HEK293 (cell line): ENCODE measurements around the gene RABGGTA.

Source experiments
- CTCF ChIA-PET: fragments of 350-600 bp; formaldehyde crosslinking; extraction: SDS; loops from one replicate; lab custom pipeline; 2021; ENCODE audit warnings: antibody characterized with exemption; lab: Yijun Ruan, JAX
- POLR2A ChIA-PET: fragments of 300-600 bp; formaldehyde crosslinking; extraction: SDS; loops from one replicate; lab custom pipeline; 2020; ENCODE audit warnings: antibody characterized with exemption, inconsistent platforms; lab: Yijun Ruan, JAX
- H3K27ac ChIP-seq: fragments of 200-500 bp; sonication (Bioruptor generic); 2 replicates; pipeline ENCODE4 v1.5.1; 2014; ENCODE audit warnings: low read depth, low read length, control low read depth, inconsistent platforms; ENCODE audit errors: extremely low read depth
- H3K36me3 ChIP-seq, 2 experiments: fragments of 200-500 bp in 1 of 2; sonication (Bioruptor generic) in 1 of 2; 1 replicate in 1 of 2; 2 replicates in 1 of 2; pipeline ENCODE4 v1.5.1; 2014 to 2017; ENCODE audit warnings: inconsistent platforms in 2 of 2, low read length in 2 of 2; ENCODE audit not compliant: control insufficient read depth in 2 of 2, insufficient read depth in 1 of 2
- H3K4me1 ChIP-seq: fragments of 200-500 bp; sonication (Bioruptor generic); 2 replicates; pipeline ENCODE4 v1.5.1; 2014; ENCODE audit warnings: mild to moderate bottlenecking, low read length, inconsistent platforms; ENCODE audit not compliant: control insufficient read depth, insufficient read depth
- H3K4me3 ChIP-seq: 2 replicates; pipeline ENCODE4 v1.5.1; 2011; ENCODE audit warnings: low read depth, mild to moderate bottlenecking, control low read depth, low read length, moderate library complexity
- H3K9me3 ChIP-seq: fragments of 200-500 bp; sonication (Bioruptor generic); 2 replicates; pipeline ENCODE4 v1.5.1; 2014; ENCODE audit warnings: low read depth, low read length, inconsistent platforms; ENCODE audit not compliant: control insufficient read depth, insufficient read depth
- CTCF ChIP-seq: fragments of 450-650 bp; formaldehyde crosslinking; IDR thresholded peaks from 2 replicates; pipeline ENCODE4 v1.5.1; 2016; ENCODE audit warnings: missing biosample characterization, missing genetic modification characterization
- GLI4 ChIP-seq: fragments of 450-650 bp; formaldehyde crosslinking; IDR thresholded peaks from 2 replicates; pipeline ENCODE4 v1.5.1; 2016; ENCODE audit warnings: missing biosample characterization, missing genetic modification characterization
- GLIS1 ChIP-seq: fragments of 450-650 bp; formaldehyde crosslinking; IDR thresholded peaks from 2 replicates; pipeline ENCODE4 v1.5.1; 2016; ENCODE audit warnings: missing biosample characterization, missing genetic modification characterization
- IKZF3 ChIP-seq: fragments of 450-650 bp; IDR thresholded peaks from 2 replicates; pipeline ENCODE4 v1.5.0; 2018; ENCODE audit warnings: missing biosample characterization, mild to moderate bottlenecking, missing genetic modification characterization, moderate library complexity
- INSM2 ChIP-seq: fragments of 450-650 bp; formaldehyde crosslinking; IDR thresholded peaks from 2 replicates; pipeline ENCODE4 v1.5.1; 2016; ENCODE audit warnings: missing biosample characterization, missing genetic modification characterization
- KLF1 ChIP-seq: fragments of 450-650 bp; formaldehyde crosslinking; IDR thresholded peaks from 2 replicates; pipeline ENCODE4 v1.5.1; 2016; ENCODE audit warnings: missing biosample characterization, missing genetic modification characterization
- KLF7 ChIP-seq: fragments of 450-650 bp; formaldehyde crosslinking; IDR thresholded peaks from 2 replicates; pipeline ENCODE4 v1.5.1; 2016; ENCODE audit warnings: missing biosample characterization, missing genetic modification characterization, borderline replicate concordance
- REPIN1 ChIP-seq: fragments of 450-650 bp; formaldehyde crosslinking; IDR thresholded peaks from 2 replicates; pipeline ENCODE4 v1.5.1; 2017; ENCODE audit warnings: missing biosample characterization, missing genetic modification characterization, low read depth
- SALL2 ChIP-seq: fragments of 450-650 bp; formaldehyde crosslinking; IDR thresholded peaks from 2 replicates; pipeline ENCODE4 v1.5.0; 2017; ENCODE audit warnings: missing biosample characterization, mild to moderate bottlenecking, missing genetic modification characterization, borderline replicate concordance
- ZBTB17 ChIP-seq: fragments of 450-650 bp; formaldehyde crosslinking; IDR thresholded peaks from 2 replicates; pipeline ENCODE4 v1.5.1; 2016; ENCODE audit warnings: missing biosample characterization, missing genetic modification characterization
- ZFP69B ChIP-seq: fragments of 450-650 bp; formaldehyde crosslinking; IDR thresholded peaks from 2 replicates; pipeline ENCODE4 v1.5.1; 2016; ENCODE audit warnings: missing biosample characterization, missing genetic modification characterization
- ZNF146 ChIP-seq: fragments of 450-650 bp; formaldehyde crosslinking; IDR thresholded peaks from 2 replicates; pipeline ENCODE4 v1.5.1; 2016; ENCODE audit warnings: missing biosample characterization, missing genetic modification characterization
- ZNF16 ChIP-seq: fragments of 450-650 bp; formaldehyde crosslinking; IDR thresholded peaks from 2 replicates; pipeline ENCODE4 v1.5.1; 2016; ENCODE audit warnings: low read depth, missing biosample characterization, missing genetic modification characterization
- ZNF341 ChIP-seq: fragments of 450-650 bp; formaldehyde crosslinking; IDR thresholded peaks from 2 replicates; pipeline ENCODE4; 2016; ENCODE audit warnings: low read depth, missing biosample characterization, missing genetic modification characterization
- ZNF692 ChIP-seq: fragments of 450-650 bp; formaldehyde crosslinking; IDR thresholded peaks from 2 replicates; pipeline ENCODE4 v1.5.1; 2016; ENCODE audit warnings: missing biosample characterization, missing genetic modification characterization
- ZNF777 ChIP-seq: fragments of 450-650 bp; formaldehyde crosslinking; IDR thresholded peaks from 2 replicates; pipeline ENCODE4 v1.5.1; 2017; ENCODE audit warnings: missing biosample characterization, missing genetic modification characterization, borderline replicate concordance
- ZSCAN4 ChIP-seq: fragments of 450-650 bp; formaldehyde crosslinking; IDR thresholded peaks from 2 replicates; pipeline ENCODE4 v1.5.1; 2017; ENCODE audit warnings: missing biosample characterization, missing genetic modification characterization

The RABGGTA gene

GRCh38 chr14:24243336-24243836 lies 28.0 kb downstream of the RABGGTA start:
- POLR2A ChIA-PET, result interaction anchor here (0.6 to 3.4 kb wide), 21 partner anchors 9 to 1077 kb away, joined by 3 to 62 read pairs (median 9); partner anchors contain the start of genes CARMIL3, CIDEB, DHRS1 and EMC9
- H3K27ac ChIP-seq, result peak overlapping the region; percentile 75
- CTCF ChIA-PET, result interaction anchor here (0.6 to 7.2 kb wide), 30 partner anchors 9 to 400 kb away, joined by 3 to 133 read pairs (median 6); partner anchors contain the start of genes CBLN3, CIDEB, DHRS1 and KHNYN
- H3K4me1 ChIP-seq, result no peaks in the 10 kb centered on the region
- H3K9me3 ChIP-seq, result no peaks in the 10 kb centered on the region
- H3K36me3 ChIP-seq, result peaks cover 13 to 30% of the 10 kb centered on the region in 2 experiments; a peak in 2 of 3 replicates
- TF ChIP-seq ZNF146 (tag by site-specific recombination), result no peak
- TF ChIP-seq REPIN1 (tag by site-specific recombination), result no peak
- TF ChIP-seq ZNF777 (tag by site-specific recombination), result no peak
- TF ChIP-seq ZSCAN4 (tag by site-specific recombination), result 0 out of 2 replicates have a peak, but pooled peaks have one; percentile 4
- no peak for TF ChIP-seq ZNF16
- no peak for TF ChIP-seq CTCF
- no peak for TF ChIP-seq IKZF3 (tag by site-specific recombination)
- peak; percentile 86; the same call in 1 of the 2 replicates for TF ChIP-seq ZBTB17 (tag by site-specific recombination)
- no peak for TF ChIP-seq SALL2 (tag by site-specific recombination)
- peak overlapping the region; percentile 78 for H3K4me3 ChIP-seq

GRCh38 chr14:24241829-24242443 lies 29.5 kb downstream of the RABGGTA start:
- TF ChIP-seq CTCF (peak; percentile 84), GLI4 (tag by site-specific recombination) (no peak), ZNF341 (0 out of 2 replicates have a peak, but pooled peaks have one; percentile 8), ZNF692 (tag by site-specific recombination) (peak; percentile 90), ZSCAN4 (tag by site-specific recombination) (peak; percentile 44; the same call in 1 of the 2 replicates), REPIN1 (tag by site-specific recombination) (no peak), KLF1 (peak; percentile 76; the same call in 1 of the 2 replicates), ZFP69B (peak; percentile 69; the same call in 1 of the 2 replicates), GLIS1 (tag by site-specific recombination) (peak; percentile 17; the same call in 1 of the 2 replicates), INSM2 (tag by site-specific recombination) (no peak), KLF7 (peak; percentile 12; the same call in 1 of the 2 replicates)
- H3K27ac ChIP-seq, result peak overlapping the region; percentile 75
- CTCF ChIA-PET, result interaction anchor here (0.6 to 7.2 kb wide), 33 partner anchors 8 to 194 kb away, joined by 3 to 133 read pairs (median 6); partner anchors contain the start of genes CBLN3, CIDEB, DCAF11 and DHRS1

More at GRCh38 chr14:24241829-24242443, 29.5 kb downstream of the RABGGTA start:
- Histone ChIP-seq H3K4me3 (peak overlapping the region; percentile 78), H3K36me3 (peaks cover 13 to 44% of the 10 kb centered on the region in 2 experiments; a peak in 2 of 3 replicates), H3K9me3 (no peaks in the 10 kb centered on the region), H3K4me1 (no peaks in the 10 kb centered on the region)
- POLR2A ChIA-PET, result interaction anchor here (0.5 to 3.4 kb wide), 34 partner anchors 9 to 200 kb away, joined by 3 to 62 read pairs (median 8); partner anchors contain the start of genes CARMIL3, CHMP4A, CIDEB and DCAF11
